Keratinocyte (primary cell): ENCODE measurements around the gene RAB11FIP3. TPM values are rescaled to one million over a fixed set of nuclear protein-coding genes. Genes with fewer than 3 reads are reported as not detected.
A peak's percentile ranks its signal among the peaks of the same experiment; 100 is the strongest.

ENCODE experiments used
- DNase-seq: peaks from one replicate; pipeline ENCODE4 v3.0.0-alpha.2; 2011; ENCODE audit warnings: low read depth, missing footprints, low spot score
- FAIRE-seq: peaks from 2 replicates; lab custom pipeline; 2011; peaks lifted over from hg19 to GRCh38; lab: Jason Lieb, UNC
- H2AFZ ChIP-seq: 2 replicates; pipeline ENCODE4 v1.6.0; 2012; ENCODE audit warnings: low read length, control low read depth, inconsistent platforms; ENCODE audit not compliant: control insufficient read depth
- H3K27ac ChIP-seq: 2 replicates; pipeline ENCODE4 v1.5.1; 2011; ENCODE audit warnings: low read length; ENCODE audit not compliant: control insufficient read depth, insufficient read depth
- H3K27me3 ChIP-seq: 3 replicates; pipeline ENCODE4 v1.6.0; 2011; ENCODE audit warnings: low read length; ENCODE audit not compliant: control insufficient read depth, insufficient read depth; ENCODE audit errors: extremely low read depth
- H3K36me3 ChIP-seq, 2 experiments: 2 replicates in 1 of 2; 3 replicates in 1 of 2; pipeline ENCODE4 v1.5.1; 2011; ENCODE audit warnings: low read length in 2 of 2, mild to moderate bottlenecking in 1 of 2; ENCODE audit not compliant: control insufficient read depth in 2 of 2, insufficient read depth in 2 of 2; ENCODE audit errors: extremely low read depth in 1 of 2
- H3K4me1 ChIP-seq: 3 replicates; pipeline ENCODE4 v1.5.1; 2011; ENCODE audit warnings: low read length; ENCODE audit not compliant: control insufficient read depth, insufficient read depth; ENCODE audit errors: extremely low read depth
- H3K4me2 ChIP-seq: 3 replicates; pipeline ENCODE4 v1.6.0; 2011; ENCODE audit warnings: low read depth, low read length; ENCODE audit not compliant: control insufficient read depth, insufficient read depth; ENCODE audit errors: extremely low read depth
- H3K4me3 ChIP-seq, 3 experiments: fragments of 200-600 bp in 1 of 3; sonication (generic) in 1 of 3; 2 replicates in 2 of 3; 3 replicates in 1 of 3; pipeline ENCODE4 v1.5.1; 2011 to 2016; ENCODE audit warnings: low read length in 3 of 3, mild to moderate bottlenecking in 3 of 3, control low read depth in 2 of 3, inconsistent platforms in 1 of 3, low read depth in 1 of 3, mixed read lengths in 1 of 3, mixed run types in 1 of 3, moderate library complexity in 1 of 3; ENCODE audit not compliant: control insufficient read depth in 2 of 3, insufficient read depth in 2 of 3; ENCODE audit errors: extremely low read depth in 1 of 3
- H3K79me2 ChIP-seq: 2 replicates; pipeline ENCODE4 v1.6.0; 2012; ENCODE audit warnings: low read length; ENCODE audit not compliant: control insufficient read depth, insufficient read depth
- H3K9ac ChIP-seq: 3 replicates; pipeline ENCODE4 v1.6.0; 2011; ENCODE audit warnings: low read length; ENCODE audit not compliant: control insufficient read depth, insufficient read depth; ENCODE audit errors: extremely low read depth
- H3K9me1 ChIP-seq: 3 replicates; pipeline ENCODE4 v1.6.0; 2011; ENCODE audit warnings: low read length; ENCODE audit not compliant: control insufficient read depth, insufficient read depth; ENCODE audit errors: extremely low read depth
- H3K9me3 ChIP-seq: 2 replicates; pipeline ENCODE4 v1.5.1; 2012; ENCODE audit warnings: low read depth, low read length; ENCODE audit not compliant: control insufficient read depth
- H4K20me1 ChIP-seq: 3 replicates; pipeline ENCODE4 v1.6.0; 2011; ENCODE audit warnings: low read length; ENCODE audit not compliant: control insufficient read depth, insufficient read depth; ENCODE audit errors: extremely low read depth
- CTCF ChIP-seq, 3 experiments: IDR thresholded peaks in 1 of 3; conservative IDR thresholded peaks in 1 of 3; optimal IDR thresholded peaks in 1 of 3; 2 replicates in 2 of 3; 3 replicates in 1 of 3; pipeline versions ENCODE3 to v1.5.1; 2011; ENCODE audit warnings: low read length in 3 of 3, mild to moderate bottlenecking in 3 of 3, moderate library complexity in 2 of 3, control low read depth in 1 of 3, inconsistent platforms in 1 of 3; ENCODE audit not compliant: insufficient read depth in 2 of 3; ENCODE audit errors: extremely low read depth in 1 of 3
- EZH2 ChIP-seq: IDR thresholded peaks from one replicate; pipeline ENCODE4 v1.6.1; 2012; ENCODE audit warnings: inconsistent platforms, mild to moderate bottlenecking, low read length, moderate library complexity
- dilution Hi-C: fragments of 300-500 bp; cut with MboI; formaldehyde crosslinking; loops from one replicate; pipeline ENCODE4 v1.7.0; 2020; ENCODE audit warnings: low sequenced_read_pairs; ENCODE audit not compliant: extremely low pct_ligation_motif_present
- polyA plus RNA-seq, 5 experiments: library from polyadenylated mRNA; depleted of rRNA in 3 of 5; stranded (reverse) in 3 of 5; stranded (forward) in 1 of 5; unstranded in 1 of 5; fragments of >200 nt; gene quantifications; 1 replicate in 1 of 5; 2 replicates in 3 of 5; 3 replicates in 1 of 5; pipeline versions ENCODE4 v1.2.1 to v1.2.3, GENCODE V29; 2011 to 2012; ENCODE audit warnings: missing spikeins in 2 of 5, low read depth in 1 of 5, low replicate concordance in 1 of 5

The RAB11FIP3 gene
- polyA plus RNA-seq, 1 donor (not counting 4 experiments of a cell fraction or from before 2014, with no cell fraction given), result 6.4 TPM

- Histone ChIP-seq H3K27me3 (no peaks in the 10 kb centered on the region), H3K9ac (no peak overlapping the region), H3K9me3 (no peaks in the 10 kb centered on the region), H4K20me1 (peaks cover 26% of the 10 kb centered on the region), H3K4me3 (no peak overlapping the region), H2AFZ (no peak overlapping the region), H3K4me1 (peaks cover 3% of the 10 kb centered on the region), H3K36me3 (peaks cover 12 to 14% of the 10 kb centered on the region in 2 experiments), H3K79me2 (peaks cover 28% of the 10 kb centered on the region), H3K4me2 (no peak overlapping the region), H3K9me1 (no peaks in the 10 kb centered on the region), H3K27ac (no peak overlapping the region)
- dilution Hi-C loops, result no loop called here
- FAIRE-seq (no peak), DNase-seq (no peak)
- TF ChIP-seq CTCF (optimal IDR thresholded peaks at IDR 0.05 in 1 of 3, IDR thresholded peaks at IDR 0.05 in 1 of 3, conservative IDR thresholded peaks at IDR 0.05 in 1 of 3; ENCODE audit: extremely low read depth in 1 of 3, insufficient read depth in 2 of 3, low read length in 3 of 3) (peak in 1 of 3 experiments; percentile 29), EZH2 (no peak)
Measured at GRCh38 chr16:549544-550263, 124.3 kb downstream of the RAB11FIP3 start.

DNA sequence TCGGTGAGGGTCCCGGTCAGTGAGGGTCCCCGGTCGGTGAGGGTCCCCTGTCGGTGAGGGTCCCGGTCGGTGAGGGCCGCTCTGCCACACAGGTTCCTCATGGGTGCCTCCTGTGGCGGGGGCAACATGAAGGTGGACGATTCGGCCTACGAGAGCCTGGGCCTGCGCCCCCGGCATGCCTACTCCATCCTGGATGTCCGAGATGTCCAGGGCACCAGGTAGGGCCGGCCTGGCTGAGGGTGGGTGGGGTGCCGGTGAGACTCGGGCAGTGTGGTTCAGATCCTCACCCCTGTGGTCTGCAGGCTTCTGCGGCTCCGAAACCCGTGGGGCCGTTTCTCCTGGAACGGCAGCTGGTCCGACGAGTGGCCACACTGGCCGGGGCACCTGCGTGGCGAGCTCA is 125.8 kb downstream of the RAB11FIP3 start:
- Histone ChIP-seq H4K20me1 (peaks cover 18% of the 10 kb centered on the region), H3K27ac (no peak overlapping the region), H3K4me3 (no peak overlapping the region), H3K36me3 (peaks cover 8 to 14% of the 10 kb centered on the region in 2 experiments), H3K9me1 (no peaks in the 10 kb centered on the region), H3K9ac (no peak overlapping the region), H2AFZ (no peak overlapping the region), H3K27me3 (no peaks in the 10 kb centered on the region), H3K79me2 (peaks cover 19% of the 10 kb centered on the region), H3K9me3 (no peaks in the 10 kb centered on the region), H3K4me2 (no peak overlapping the region), H3K4me1 (peaks cover 12% of the 10 kb centered on the region)
- TF ChIP-seq EZH2 (no peak), CTCF (optimal IDR thresholded peaks at IDR 0.05 in 1 of 3, IDR thresholded peaks at IDR 0.05 in 1 of 3, conservative IDR thresholded peaks at IDR 0.05 in 1 of 3; ENCODE audit: extremely low read depth in 1 of 3, insufficient read depth in 2 of 3, low read length in 3 of 3) (no peak)
- dilution Hi-C loops, result no loop called here
- no peak for FAIRE-seq
- no peak for DNase-seq
